Ovary (tissue), 9 donors: ENCODE results near the gene RAMACL. TPM values are rescaled to one million over a fixed set of nuclear protein-coding genes. Genes with fewer than 3 reads are reported as not detected.
A peak's percentile ranks its signal among the peaks of the same experiment; 100 is the strongest.

Experiments used
- DNase-seq, 5 donors: peaks; one replicate each; pipeline ENCODE4 v3.0.0-alpha.2; 2019 to 2020
- H3K27ac ChIP-seq, 2 donors: fragments of 200-600 bp; one replicate each; pipeline versions ENCODE4 v1.5.1 to v1.8.0; 2019 to 2022
- H3K27me3 ChIP-seq: fragments of 200-600 bp; one replicate; pipeline ENCODE4 v1.8.0; 2022
- H3K36me3 ChIP-seq: fragments of 200-600 bp; sonication (generic); one replicate; pipeline ENCODE4 v1.5.1; 2019
- H3K4me1 ChIP-seq: one replicate; pipeline ENCODE4 v1.8.1; 2013; ENCODE audit warnings: mild to moderate bottlenecking, moderate library complexity; ENCODE audit not compliant: insufficient read depth
- H3K4me3 ChIP-seq: fragments of 200-600 bp; sonication (generic); one replicate; pipeline ENCODE4 v1.5.1; 2017
- H3K9me3 ChIP-seq, 2 donors: fragments of 200-600 bp in 1 of 2; sonication (generic) in 1 of 2; one replicate each; pipeline versions ENCODE4 v1.5.1 to v1.8.1; 2013 to 2019; ENCODE audit warnings: mild to moderate bottlenecking in 1 of 2, moderate library complexity in 1 of 2
- EP300 ChIP-seq: sonication (generic); formaldehyde crosslinking; IDR thresholded peaks from one replicate; pipeline ENCODE4 v1.6.1; 2017; ENCODE audit warnings: antibody characterized with exemption
- POLR2A ChIP-seq: fragments of 450-650 bp; IDR thresholded peaks from one replicate; pipeline ENCODE4 v1.6.1; 2017; ENCODE audit warnings: antibody characterized with exemption, mild to moderate bottlenecking, moderate library complexity
- WGBS, 3 donors: extraction: QIAGEN DNeasy Blood & Tissue Kit in 1 of 3; methylation state at CpG; one replicate each; pipeline versions ENCODE4 v1.1.5 to v1.1.7; 2013 to 2017; 5-methylcytosine and 5-hydroxymethylcytosine counted together
- intact Hi-C, 4 donors: fragments of 100-400 bp; cut with DNase I; formaldehyde crosslinking; loops; one replicate each; pipeline versions ENCODE4 v1.11.0 to v1.15.1; 2022 to 2023
- polyA plus RNA-seq, 2 donors: library from polyadenylated mRNA; stranded (reverse); fragments of 200-250 nt in 1 of 2; fragments of 350-450 nt in 1 of 2; fragmentation: Illumina TruSeq in 1 of 2; extraction: RNeasy Lipid Tissue Mini Kit (QIAGEN cat#74804) in 1 of 2; gene quantifications; one replicate each; pipeline ENCODE4 v1.2.3, GENCODE V29; 2013 to 2014
- total RNA-seq, 7 donors: library from RNA; depleted of rRNA in 2 of 7; stranded (reverse); fragments of >200 nt in 2 of 7; fragmentation: NEBNext Ultra II Directional in 3 of 7; extraction: Animal tissue kit (Norgen Biotek cat#: 25700) in 3 of 7; gene quantifications; one replicate each; pipeline versions ENCODE4 v1.1.0 to v1.2.4, GENCODE V29; 2016 to 2023
- TF ChIP-seq, protein P1 (sequence below), 3 donors: fragments of 450-650 bp in 2 of 3; fragments of 200-600 bp in 1 of 3; IDR thresholded peaks; one replicate each; pipeline versions ENCODE4 v1.5.1 to v1.8.0; 2016 to 2022; ENCODE audit warnings: antibody characterized with exemption in 3 of 3, mild to moderate bottlenecking in 1 of 3
- donor health status: DM: no; HTN: no; CAD: no; lungs with moderate emphysema.
- donor health status: DM: no; HTN: no; CAD: no.
- donor health status: Bipolar disorder and iron deficiency.
- donor health status: DM: yes; HTN: yes; CAD: no.
- donor health status: DM: no; HTN: no; CAD: no.
- donor health status: DM: yes; HTN: yes; CAD: no.

RAMACL gene
- total and polyA plus RNA-seq, 9 donors, result 0.16 to 6.4 (median 1.3) TPM

- no peaks in the 10 kb centered on the region for H3K27me3 ChIP-seq
- no peak overlapping the region for H3K4me3 ChIP-seq
- H3K4me1 ChIP-seq, result no peaks in the 10 kb centered on the region
- TF ChIP-seq POLR2A (no peak), EP300 (no peak)
- TF ChIP-seq, protein P1, sequence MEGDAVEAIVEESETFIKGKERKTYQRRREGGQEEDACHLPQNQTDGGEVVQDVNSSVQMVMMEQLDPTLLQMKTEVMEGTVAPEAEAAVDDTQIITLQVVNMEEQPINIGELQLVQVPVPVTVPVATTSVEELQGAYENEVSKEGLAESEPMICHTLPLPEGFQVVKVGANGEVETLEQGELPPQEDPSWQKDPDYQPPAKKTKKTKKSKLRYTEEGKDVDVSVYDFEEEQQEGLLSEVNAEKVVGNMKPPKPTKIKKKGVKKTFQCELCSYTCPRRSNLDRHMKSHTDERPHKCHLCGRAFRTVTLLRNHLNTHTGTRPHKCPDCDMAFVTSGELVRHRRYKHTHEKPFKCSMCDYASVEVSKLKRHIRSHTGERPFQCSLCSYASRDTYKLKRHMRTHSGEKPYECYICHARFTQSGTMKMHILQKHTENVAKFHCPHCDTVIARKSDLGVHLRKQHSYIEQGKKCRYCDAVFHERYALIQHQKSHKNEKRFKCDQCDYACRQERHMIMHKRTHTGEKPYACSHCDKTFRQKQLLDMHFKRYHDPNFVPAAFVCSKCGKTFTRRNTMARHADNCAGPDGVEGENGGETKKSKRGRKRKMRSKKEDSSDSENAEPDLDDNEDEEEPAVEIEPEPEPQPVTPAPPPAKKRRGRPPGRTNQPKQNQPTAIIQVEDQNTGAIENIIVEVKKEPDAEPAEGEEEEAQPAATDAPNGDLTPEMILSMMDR (IDR thresholded peaks at IDR 0.05), result no peak
- no peaks in the 10 kb centered on the region for H3K9me3 ChIP-seq
- no peaks in the 10 kb centered on the region for H3K36me3 ChIP-seq
- intact Hi-C loops, result no loop called here
- no peak overlapping the region for H3K27ac ChIP-seq
- WGBS, 3 donors, result 76 to 82% (median 79%) methylated on average over 2 of the region's 2 CpGs
- no peak for DNase-seq
Observed at GRCh38 chr6:166600931-166601330, 14.5 kb upstream of the RAMACL start.

DNA sequence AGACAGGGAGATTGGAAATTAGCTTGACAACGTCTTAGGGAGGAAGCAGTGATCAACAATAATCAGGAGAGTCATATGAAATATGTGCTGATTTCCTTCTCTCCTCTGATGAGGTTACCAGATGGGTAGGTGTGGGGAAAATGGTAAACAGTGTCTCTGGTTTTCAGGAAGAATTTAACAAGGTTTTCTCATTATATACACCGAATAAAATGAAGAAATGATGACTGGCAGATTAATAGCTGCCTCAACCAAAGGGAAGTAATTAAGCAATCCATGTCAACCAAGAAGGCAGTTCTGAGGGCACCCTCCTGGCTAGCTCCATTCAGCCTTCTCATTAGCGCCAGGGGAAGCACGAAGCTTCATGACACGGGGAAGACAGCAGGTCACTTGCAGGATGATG lies 12.7 kb upstream of the RAMACL start:
- H3K27ac ChIP-seq, result peak overlapping the region; percentile 63 to 74
- no peak overlapping the region for H3K4me3 ChIP-seq
- intact Hi-C loops, result no loop called here
- no peaks in the 10 kb centered on the region for H3K36me3 ChIP-seq
- WGBS, 3 donors, result 84 to 92% (median 90%) methylated on average over 5 of the region's 5 CpGs
- H3K4me1 ChIP-seq, result no peaks in the 10 kb centered on the region
- DNase-seq, result peak in 1 of 5 donors; percentile 5
- no peak for TF ChIP-seq POLR2A
- no peak for TF ChIP-seq EP300
- TF ChIP-seq, protein P1 (IDR thresholded peaks at IDR 0.05), result no peak
- no peaks in the 10 kb centered on the region for H3K27me3 ChIP-seq
- no peaks in the 10 kb centered on the region for H3K9me3 ChIP-seq

DNA sequence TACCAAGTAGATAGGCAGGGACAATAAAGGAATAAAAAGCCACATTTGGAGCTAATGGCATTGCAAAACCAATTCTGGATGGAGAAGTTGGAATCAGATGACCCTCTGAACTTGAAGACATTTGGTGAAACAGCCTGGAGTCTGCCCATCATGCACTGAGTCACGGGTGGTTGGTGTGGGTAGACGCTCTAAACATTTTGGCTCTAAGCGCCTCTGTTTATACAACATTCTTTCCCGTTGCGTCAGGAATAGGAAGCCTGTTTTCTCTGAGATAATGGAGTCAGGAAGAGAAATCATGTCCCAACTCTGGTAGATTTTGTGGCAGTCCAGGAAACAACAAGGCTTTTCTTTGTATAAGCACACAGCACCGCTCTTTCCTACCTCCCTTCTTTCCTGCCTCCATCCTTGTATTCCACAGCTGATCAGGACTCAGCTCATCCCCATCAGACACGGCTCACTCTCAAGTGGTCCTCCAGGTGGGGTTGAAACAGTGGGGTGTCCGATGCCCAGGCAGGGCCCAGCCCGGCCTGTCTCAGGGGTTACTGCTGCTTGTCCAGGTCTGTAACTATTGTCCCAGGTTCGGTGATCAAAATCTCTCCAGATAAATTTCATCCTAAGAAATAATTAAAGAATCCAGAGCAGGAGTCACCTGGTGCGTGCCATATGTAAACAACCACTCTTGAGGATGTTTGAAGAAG lies 12.1 kb upstream of the RAMACL start:
- Histone ChIP-seq H3K27ac (peak overlapping the region; percentile 63 to 74), H3K4me3 (no peak overlapping the region), H3K27me3 (no peaks in the 10 kb centered on the region), H3K36me3 (no peaks in the 10 kb centered on the region), H3K9me3 (no peaks in the 10 kb centered on the region), H3K4me1 (no peaks in the 10 kb centered on the region)
- TF ChIP-seq POLR2A (no peak), EP300 (no peak)
- TF ChIP-seq, protein P1 (IDR thresholded peaks at IDR 0.05), result peak in 1 of 3 donors; percentile 9
- intact Hi-C loops, result no loop called here
- 44 to 50% (median 45%) methylated on average over 11 of the region's 11 CpGs for WGBS, 3 donors
- peak in 2 of 5 donors; percentile 58 to 65 for DNase-seq

GRCh38 chr6:166597711-166598440 lies 11.4 kb upstream of the RAMACL start:
- TF ChIP-seq POLR2A (no peak), EP300 (no peak)
- TF ChIP-seq, protein P1 (IDR thresholded peaks at IDR 0.05), result no peak
- Histone ChIP-seq H3K4me3 (no peak overlapping the region), H3K27ac (peak overlapping the region in 1 of 2 donors; percentile 74), H3K27me3 (no peaks in the 10 kb centered on the region), H3K9me3 (no peaks in the 10 kb centered on the region), H3K4me1 (no peaks in the 10 kb centered on the region), H3K36me3 (no peaks in the 10 kb centered on the region)
- WGBS, 3 donors, result 79 to 88% (median 85%) methylated on average over 10 of the region's 10 CpGs
- no peak for DNase-seq
- intact Hi-C loops, result no loop called here
